ENCODE results near the gene RBM44. TPM values are rescaled to one million over a fixed set of nuclear protein-coding genes. Genes with fewer than 3 reads are reported as not detected.
"Not testable (repeated sequence)": the region's sequence is repeated elsewhere in the genome, so short reads cannot be mapped to it uniquely, and the experiment has no call there.

RBM44 gene, protein sequence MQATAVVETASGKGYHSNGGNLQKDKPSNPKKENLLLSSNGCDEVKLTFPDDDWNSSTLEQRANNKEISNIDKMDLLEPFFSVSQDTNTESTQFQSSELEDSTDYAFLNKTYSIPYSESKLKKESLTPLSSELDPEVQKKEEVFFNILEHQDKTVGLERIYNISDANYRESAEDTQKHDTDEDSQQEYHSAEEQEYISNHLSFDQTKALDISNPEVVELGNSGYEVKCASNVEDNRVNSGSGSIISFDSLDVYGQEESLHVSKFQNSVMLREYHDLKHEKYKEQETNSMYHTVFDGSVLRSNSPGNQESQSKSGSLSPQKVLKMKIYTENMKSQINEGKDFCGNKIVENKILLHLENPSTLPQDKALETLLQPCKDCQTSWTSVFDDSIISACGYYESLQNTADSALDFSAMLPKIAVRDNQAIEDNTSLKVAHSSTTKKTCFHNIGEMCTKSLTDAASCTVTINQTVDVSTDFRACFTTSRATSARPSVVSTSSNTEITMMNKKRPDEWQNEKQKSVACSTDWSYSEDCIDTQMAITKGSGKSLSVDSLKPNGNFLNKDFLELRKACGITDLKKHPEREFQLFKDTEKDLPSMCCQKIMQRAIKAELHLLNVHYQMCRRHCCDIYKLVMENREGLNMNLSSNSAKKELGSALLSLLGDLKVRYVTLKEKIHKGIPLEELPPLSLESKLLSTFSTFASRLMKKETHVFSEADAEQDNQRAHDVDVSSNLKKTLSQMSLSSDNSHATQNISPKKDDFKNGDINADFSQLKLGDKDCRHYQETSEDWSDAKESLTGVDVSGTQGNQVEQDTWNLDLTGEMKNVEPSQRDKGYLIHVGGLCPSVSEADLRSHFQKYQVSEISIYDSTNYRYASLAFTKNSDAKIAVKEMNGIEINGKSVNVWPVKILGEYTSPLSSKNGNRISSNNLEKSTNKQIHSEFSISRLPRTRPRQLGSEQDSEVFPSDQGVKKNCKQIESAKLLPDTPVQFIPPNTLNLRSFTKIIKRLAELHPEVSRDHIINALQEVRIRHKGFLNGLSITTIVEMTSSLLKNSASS
- total RNA-seq = under 1 TPM; 0.25 to 0.34 TPM

DNA sequence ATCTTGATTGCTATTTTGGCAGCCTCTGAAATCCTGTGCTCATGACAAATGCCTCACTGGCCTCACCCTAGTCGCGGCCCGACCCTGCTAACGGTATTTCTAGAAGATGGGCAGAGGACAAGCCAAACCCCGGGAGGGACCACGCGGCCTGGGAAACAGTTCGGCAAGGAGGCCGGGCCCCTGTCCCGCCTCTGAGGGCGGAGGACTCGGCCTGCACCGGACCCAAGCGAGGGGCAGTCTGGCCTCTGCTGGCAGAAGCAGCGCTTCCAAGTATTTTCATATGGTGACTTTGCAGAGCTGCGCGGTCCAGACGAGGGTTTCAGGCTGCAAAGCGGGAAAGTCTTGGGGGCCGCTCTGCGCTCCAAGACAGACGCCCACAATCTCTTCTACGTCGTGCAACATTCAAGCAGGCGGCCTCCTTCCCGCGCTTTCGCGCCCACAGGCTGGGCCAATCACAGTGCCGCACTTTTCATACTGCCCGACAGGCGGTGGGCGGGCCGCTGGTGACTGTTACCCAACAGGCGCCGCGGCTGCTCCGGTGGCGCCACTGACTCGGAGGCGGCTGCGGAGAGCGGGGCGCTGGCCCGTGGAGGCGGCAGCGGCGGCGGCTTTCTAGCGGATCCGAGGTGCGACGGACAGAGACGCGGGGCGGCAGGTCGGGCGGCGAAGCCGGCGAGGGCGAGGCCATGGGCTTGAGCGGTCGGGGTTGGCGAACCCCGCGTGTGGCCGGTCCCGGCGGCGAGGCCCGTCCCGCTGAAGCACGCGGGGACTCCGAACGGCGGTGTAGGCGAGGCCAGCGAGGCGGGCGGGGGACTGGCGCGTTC is at the start of gene RBM44:
Gene RBM44, plus strand, starts transcription at position 544 of the 824 bp plus-strand sequence. CDS start 14,831 bp downstream, outside the sequence.
- POLR2A ChIA-PET = no interaction called here
- CTCF ChIA-PET = no interaction called here

DNA sequence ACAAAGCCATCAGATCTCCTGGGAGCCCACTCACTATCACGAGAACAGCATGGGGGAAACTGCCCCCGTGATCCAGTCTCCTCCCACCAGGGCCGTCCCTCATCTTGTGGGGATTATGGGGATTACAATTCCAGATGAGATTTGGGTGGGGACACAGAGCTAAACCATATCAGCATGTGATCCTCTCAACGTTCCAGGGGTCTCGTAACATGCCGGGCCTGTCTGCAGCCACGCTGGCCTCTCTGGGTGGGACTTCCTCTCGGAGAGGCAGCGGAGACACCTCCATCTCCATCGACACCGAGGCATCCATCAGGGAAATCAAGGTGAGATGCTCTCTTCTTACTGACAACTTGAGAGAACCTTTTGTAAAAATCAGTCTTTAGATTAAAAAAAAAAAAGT is 49.6 kb upstream of the RBM44 start:
- POLR2A ChIA-PET = no interaction called here
- CTCF ChIA-PET = interaction anchor here (0.7 kb wide), 1 partner anchor 21 kb away, joined by 3 read pairs; no protein-coding TSS in a partner anchor

DNA sequence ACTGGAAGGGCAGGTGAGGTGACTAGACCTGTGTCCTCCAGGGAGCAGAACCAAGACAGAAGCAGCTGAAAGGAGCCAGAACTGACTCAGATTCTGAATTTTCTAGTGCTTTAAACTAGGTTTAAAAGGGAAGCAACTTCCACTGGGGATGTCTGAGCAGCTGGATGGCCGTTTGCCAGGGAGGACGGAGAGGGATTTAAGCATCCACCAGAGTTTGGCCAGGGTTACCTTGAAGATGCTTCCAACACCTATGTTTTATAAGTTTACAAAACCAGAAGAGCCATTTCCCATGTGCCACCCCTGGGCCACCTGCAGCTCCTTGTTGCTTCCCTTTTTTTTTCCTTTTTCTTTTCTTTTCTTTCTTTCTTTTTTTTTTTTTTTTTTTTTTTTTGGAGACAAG is 48.6 kb upstream of the RBM44 start:
- POLR2A ChIA-PET = interaction anchor here (0.7 kb wide), 1 partner anchor 53 kb away, joined by 6 read pairs; no protein-coding TSS in a partner anchor
- CTCF ChIA-PET = no interaction called here

DNA sequence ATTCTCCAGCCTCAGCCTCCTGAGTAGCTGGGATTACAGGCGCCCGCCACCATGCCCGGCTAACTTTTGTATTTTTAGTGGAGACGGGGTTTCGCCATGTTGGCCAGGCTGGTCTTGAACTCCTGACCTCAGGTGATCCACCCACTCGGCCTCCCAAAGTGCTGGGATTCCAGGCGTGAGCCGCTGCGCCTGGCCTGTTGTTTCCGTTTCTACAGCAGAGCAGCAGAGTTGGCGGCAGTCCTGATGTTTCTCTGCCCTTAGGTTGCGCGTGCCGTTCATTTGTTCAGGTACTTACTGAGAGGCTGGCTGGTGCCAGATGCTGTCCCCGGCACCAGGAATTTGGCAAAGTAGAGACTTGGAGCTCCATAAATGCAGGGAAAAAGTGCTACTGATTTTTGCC is 48.1 kb upstream of the RBM44 start:
- POLR2A ChIA-PET, CTCF ChIA-PET: not testable (repeated sequence)

DNA sequence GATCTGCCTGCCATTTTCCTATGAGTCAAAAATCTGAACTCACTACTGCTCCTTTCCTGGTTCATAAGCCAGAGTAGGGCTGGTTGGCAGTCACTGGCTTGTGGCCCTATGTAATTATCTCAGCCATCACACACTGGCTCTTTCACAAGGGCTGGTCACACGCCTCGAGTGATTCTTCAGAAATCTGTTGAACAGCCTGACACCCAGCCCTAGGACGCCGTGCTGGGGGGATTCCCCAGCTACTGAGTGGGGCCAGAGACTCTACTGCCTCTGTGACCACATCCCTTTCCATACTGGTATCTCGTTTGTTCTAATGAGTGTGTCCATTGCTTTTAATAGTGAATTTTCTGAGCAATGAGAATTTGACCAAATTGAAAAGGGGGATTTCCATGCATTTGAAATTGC is 45.8 kb upstream of the RBM44 start:
- POLR2A ChIA-PET = no interaction called here
- CTCF ChIA-PET = interaction anchor here (0.8 kb wide), 1 partner anchor 60 kb away, joined by 3 read pairs; no protein-coding TSS in a partner anchor

DNA sequence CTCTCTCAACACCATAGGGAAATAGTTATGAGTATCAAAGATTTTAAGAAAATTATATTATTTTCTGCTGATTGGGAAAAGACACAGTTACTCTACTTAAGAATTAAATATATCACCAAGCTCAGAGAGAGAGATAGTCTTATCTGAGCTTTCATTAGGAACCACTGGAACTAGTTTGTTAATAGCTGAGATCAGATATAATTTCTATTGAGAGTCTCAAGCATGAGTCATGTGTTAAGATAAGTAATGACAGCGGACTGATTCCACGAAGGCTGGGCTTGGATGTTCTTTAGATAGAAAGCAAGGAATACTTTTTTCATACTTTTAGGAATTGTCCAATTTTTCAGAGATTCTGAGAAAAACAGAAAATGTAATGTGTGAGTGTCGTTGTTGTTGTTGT is 44.4 kb upstream of the RBM44 start:
- ChIA-PET POLR2A (interaction anchor here (0.6 kb wide), 1 partner anchor 67 kb away, joined by 6 read pairs; no protein-coding TSS in a partner anchor), CTCF (interaction anchor here (0.8 to 1.2 kb wide), 2 partner anchors 9 to 11 kb away, joined by 3 to 5 read pairs; no protein-coding TSS in a partner anchor)

DNA sequence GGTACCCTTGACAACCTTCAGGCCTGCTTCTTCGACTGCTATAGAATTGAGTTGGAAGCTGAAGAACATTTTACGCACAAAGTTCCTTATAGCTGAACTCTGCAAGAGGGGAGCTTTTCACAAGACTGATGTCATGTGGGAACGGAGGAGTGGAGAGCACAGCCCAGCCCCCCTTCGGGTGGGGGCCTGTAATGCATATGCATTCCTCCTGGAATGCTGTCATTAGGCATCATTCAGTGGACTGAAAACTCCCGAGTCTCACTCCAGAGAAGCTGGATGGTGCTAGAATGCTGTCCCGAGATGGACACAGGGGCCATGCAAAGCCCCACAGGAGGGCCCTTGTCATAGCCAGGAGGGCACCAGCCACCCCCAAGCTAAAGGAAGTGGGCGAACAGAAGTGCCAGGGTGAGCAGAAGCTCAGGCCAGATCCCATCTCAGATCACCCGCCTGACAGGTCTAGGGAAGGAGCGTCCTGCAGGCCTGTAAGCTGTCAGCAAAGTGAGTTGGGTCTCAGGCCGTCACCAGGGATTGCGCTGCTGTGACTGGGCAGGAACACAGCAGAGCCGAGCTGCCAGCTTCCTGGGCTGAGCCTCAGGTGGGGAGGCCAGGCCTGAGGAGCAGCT is 43.8 kb upstream of the RBM44 start:
- CTCF ChIA-PET = interaction anchor here (0.6 to 1.2 kb wide), 3 partner anchors 9 to 50 kb away, joined by 3 to 5 read pairs (median 3); no protein-coding TSS in a partner anchor
- POLR2A ChIA-PET = no interaction called here

DNA sequence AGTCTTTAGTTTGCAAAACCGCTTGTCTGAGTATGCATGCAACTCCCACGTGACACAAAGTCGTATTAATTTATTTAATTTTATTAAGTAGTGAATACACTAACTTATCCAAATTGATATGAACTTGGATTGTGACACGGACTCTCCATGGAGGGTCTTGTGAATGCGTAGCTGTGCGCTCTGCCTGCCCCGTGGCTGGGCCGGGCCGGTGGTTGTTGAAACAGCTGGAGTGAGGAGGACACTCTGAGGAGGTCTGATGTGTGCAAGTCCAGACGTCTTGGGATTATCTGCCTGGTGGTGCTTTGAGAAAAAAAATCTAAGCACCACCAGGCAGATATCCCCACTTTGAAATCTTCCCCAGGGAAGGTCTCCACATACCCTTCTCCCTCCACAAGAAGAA is 41.0 kb upstream of the RBM44 start:
- ChIA-PET POLR2A (no interaction called here), CTCF (interaction anchor here (1.0 to 1.4 kb wide), 3 partner anchors 13 to 175 kb away, joined by 3 read pairs; no protein-coding TSS in a partner anchor)

DNA sequence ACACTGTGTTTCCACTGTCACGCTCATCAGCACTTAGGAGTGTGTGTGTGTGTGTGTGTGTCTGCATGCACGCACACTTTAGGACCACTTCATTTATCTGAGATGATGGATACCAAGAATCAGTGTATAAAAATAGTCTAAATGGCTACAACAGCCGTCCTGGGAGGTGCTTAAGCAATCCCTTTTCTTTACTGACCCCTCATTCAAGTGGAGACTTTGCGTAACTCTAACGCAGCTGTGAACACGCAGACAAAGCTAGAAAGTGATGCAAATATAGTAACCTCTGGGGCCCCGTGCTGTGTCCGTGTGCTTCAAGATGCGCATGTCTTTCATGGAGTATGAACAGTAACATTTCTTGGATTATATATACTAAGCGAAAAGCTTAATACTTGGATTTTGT is 40.4 kb upstream of the RBM44 start:
- POLR2A ChIA-PET = no interaction called here

DNA sequence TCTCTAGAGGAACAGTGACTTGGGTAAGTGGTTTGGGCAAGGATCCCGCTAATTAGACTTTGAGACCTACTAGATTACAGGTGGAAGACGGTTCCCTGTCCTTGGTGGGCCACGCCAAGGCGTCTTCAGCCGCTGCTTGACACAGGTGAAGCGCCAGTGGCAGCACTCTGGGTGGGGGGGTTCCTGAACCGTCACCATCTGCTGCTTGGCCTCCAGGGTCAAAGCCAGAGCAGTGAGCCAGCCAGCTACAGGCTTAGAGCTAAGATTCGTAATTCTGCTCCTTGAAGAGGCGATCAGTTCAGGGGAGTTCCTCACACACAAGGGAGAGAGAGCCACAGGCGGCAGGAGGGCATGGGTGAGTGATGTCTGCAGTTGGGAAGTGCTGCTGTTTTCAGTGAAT is 39.4 kb upstream of the RBM44 start:
- CTCF ChIA-PET = no interaction called here

More for the DNA sequence above, 40.4 kb upstream of the RBM44 start:
- CTCF ChIA-PET = interaction anchor here (1.0 to 1.4 kb wide), 3 partner anchors 13 to 176 kb away, joined by 3 read pairs; no protein-coding TSS in a partner anchor

DNA sequence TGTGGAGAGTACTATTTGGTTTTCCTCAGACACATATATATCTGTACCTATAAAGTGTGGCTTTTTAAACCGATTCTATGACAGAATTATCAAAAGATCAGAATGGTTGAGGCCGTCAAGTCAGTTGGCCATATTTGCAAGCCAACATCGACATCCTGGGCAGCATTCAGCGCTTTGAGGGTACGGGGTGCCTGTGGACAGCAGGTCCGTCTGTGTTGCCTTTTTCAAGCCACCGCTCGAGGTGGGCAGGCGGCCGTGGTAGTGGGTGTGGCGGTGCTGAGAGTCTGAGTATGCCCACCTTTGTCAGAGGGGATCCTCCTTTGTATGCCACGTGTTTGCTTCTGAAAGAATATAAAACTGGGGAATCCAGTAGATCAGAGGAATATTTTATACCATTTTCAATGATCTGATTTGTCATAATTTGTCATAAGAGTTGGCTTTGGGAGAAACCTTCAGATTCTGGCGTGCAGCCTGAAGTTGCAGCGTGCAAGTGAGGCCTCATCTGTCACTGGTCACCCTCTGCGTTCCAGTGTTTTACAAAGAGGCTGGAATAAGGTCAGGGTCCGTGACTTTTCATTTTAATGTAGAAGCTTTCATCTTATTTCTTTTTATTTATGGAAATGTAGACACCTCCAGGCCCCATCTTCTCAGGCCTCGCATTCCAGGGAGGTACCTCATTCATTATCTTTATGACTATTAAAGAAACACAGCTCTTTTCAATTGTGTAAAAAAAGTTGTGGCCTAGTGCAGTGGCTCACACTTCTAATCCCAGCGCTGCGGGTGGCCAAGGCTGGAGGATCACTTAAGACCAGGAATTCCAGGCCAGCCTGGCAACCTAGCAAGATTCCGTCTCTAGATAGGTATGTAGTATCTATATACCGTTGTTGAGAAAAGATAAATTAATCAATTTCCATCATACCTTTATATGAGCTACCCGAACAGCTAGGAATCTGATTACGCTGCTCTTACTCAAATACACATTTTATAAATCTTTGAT is 37.8 kb upstream of the RBM44 start:
- ChIA-PET POLR2A (no interaction called here), CTCF (interaction anchor here (1.3 kb wide), 1 partner anchor 14 kb away, joined by 3 read pairs; no protein-coding TSS in a partner anchor)

More for the DNA sequence above, 39.4 kb upstream of the RBM44 start:
- POLR2A ChIA-PET = no interaction called here

DNA sequence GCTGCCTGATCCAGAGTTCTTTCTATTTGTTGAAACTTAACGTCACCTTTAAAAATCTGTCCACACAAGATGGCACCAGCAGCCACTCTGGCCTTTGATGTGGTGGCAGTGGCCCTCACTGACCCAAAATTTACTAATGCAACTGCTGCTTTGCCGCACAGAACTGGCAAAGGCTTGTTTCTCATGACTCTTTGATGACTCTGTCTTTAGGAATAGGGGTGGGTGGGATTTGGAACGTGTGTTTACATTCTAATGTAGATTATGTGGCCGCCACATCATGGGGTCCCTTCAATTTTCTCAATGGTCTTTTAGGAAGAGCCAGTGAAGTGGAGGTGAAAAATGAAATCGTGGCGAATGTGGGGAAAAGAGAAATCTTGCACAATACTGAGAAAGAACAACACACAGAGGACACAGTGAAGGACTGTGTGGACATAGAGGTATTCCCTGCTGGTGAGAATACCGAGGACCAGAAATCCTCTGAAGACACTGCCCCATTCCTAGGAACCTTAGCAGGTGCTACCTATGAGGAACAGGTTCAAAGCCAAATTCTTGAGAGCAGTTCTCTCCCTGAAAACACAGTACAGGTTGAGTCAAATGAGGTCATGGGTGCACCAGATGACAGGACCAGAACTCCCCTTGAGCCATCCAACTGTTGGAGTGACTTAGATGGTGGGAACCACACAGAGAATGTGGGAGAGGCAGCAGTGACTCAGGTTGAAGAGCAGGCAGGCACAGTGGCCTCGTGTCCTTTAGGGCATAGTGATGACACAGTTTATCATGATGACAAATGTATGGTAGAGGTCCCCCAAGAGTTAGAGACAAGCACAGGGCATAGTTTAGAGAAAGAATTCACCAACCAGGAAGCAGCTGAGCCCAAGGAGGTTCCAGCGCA is 36.0 kb upstream of the RBM44 start:
- CTCF ChIA-PET, POLR2A ChIA-PET: not testable (repeated sequence)

DNA sequence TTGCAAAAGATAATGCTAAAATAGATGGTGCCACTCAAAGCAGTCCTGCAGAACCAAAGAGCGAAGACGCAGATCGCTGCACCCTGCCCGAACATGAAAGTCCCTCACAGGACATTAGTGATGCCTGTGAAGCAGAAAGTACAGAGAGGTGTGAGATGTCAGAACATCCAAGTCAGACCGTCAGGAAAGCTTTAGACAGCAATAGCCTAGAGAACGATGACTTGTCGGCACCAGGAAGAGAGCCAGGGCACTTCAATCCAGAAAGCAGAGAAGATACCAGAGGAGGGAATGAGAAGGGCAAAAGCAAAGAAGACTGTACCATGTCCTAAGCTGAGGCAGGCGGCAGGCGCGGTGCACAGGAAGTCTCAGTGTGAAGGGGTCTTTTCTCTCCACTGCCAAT is 34.8 kb upstream of the RBM44 start:
- ChIA-PET POLR2A (no interaction called here), CTCF (no interaction called here)

DNA sequence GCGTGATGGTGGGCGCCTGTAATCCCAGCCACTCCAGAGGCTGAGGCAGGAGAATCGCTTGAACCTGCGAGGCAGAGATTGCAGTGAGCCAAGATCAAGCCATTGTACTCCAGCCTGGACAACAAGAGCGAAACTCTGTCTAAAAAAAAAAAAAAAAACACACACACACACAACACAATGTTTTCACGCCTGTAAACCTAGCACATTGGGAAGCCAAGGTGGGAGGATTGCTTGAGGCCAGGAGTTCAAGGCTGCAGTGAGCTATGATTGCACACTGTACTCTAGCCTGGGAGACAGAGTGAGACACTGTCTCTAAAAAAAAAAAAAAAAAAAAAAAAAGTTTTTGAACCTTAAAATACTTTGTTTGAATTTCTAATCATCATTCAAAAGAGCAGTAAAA is 33.5 kb upstream of the RBM44 start:
- ChIA-PET POLR2A (interaction anchor here (0.6 kb wide), 1 partner anchor 130 kb away, joined by 11 read pairs; no protein-coding TSS in a partner anchor), CTCF (interaction anchor here (0.8 kb wide), 1 partner anchor 11 kb away, joined by 3 read pairs; no protein-coding TSS in a partner anchor)

DNA sequence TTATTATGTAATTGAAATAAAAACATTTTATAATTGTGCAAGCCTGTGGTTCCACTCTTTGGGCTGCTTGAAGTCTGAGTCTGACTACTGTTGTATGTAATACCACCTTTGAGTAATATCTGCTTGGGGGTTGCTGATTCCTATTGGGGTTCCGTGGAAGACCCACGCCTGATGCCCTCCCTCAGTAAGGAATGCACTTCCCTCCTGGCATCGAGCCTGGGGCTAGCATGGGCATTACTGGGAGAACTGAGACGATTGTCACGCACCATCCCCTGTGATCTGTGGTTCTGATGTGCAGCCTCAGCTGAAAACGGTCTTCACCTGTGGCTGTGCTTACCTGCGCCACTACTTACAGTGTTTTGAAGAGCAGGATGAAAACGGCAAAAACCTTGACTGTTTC is 32.7 kb upstream of the RBM44 start:
- ChIA-PET CTCF (no interaction called here), POLR2A (interaction anchor here (0.6 kb wide), 1 partner anchor 131 kb away, joined by 11 read pairs; no protein-coding TSS in a partner anchor)

DNA sequence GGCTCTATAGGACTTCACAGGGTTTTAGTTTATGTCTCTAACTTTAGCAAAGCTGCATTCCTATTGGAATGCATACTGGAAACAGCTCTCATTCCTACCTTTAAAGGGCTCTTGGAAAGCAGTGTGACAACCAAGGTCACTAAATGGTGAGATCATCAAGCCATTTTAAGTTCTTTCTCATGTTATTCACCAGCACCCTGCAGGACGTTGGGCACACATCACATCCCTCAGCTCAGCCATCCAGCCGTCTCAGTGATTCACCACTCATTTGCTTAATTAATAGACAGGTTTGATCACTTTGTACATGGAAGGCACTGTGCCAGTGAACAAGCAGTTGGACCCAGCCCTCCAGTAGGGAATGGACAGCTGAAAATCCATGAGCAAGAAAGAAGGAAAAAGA is 32.2 kb upstream of the RBM44 start:
- CTCF ChIA-PET = interaction anchor here (0.5 to 0.8 kb wide), 2 partner anchors 21 to 63 kb away, joined by 3 read pairs; no protein-coding TSS in a partner anchor
- POLR2A ChIA-PET = no interaction called here
